Activated CD4-positive, alpha-beta T cell treated with anti-CD3 and anti-CD28 coated beads, Interleukin-2, Interleukin-6, amounts not matched to agents 100 ng/mL and 50 ng/mL, durations not matched to agents 16 hours and 8 hours (primary cell): ENCODE data around the gene CLCN5.
"Not testable (repeated sequence)": the region's sequence is repeated elsewhere in the genome, so short reads cannot be mapped to it uniquely, and the experiment has no call there.

Source experiments
- DNase-seq: peaks from one replicate; pipeline ENCODE4 v3.0.0-alpha.2; 2020

Gene CLCN5

DNA sequence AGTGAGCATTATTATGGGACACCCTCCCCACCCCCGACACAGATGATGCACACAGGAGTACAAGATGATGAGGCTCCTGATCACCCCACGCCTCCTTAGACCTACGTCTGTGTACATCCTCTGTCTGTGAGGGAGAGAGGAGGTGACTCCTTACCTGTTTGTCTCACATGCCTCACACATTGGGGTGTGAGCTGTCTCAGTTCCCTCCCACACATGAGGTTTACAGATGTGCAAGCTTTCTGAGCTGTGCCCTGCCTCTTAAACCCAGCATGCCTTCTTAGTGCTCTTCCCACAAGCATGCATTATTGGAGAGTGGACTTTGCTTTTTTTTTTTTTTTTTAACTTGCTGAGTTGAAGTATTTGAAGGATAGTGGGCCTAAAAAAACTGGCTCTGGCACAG, 76.7 kb downstream of the CLCN5 start:
- no peak for DNase-seq

DNA sequence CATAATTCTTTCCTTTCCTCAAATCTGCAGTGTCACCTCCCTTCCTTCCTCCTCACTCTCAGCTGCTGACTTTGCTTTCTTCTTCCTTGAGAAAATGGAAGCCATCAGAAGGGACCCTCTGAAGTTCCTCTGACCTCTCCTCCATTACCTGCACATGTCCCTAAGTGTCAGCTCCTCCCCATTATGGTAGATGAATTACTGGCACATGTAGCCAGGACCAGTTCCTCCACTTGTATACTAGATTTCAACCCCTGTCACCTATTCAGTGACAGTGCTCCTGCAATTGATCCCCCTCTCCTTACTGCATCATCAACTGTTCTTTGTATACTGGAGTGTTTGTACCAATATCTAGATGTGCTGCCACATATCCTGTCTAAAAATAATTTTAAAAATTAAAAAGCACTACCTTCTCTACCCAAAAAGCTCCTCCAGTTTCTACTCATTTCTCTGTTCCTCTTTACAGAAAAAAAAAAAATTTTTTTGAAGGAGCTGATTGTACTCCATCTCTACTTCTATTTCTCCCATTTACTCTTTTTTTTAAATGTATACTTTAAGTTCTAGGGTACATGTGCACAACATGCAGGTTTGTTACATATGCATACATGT, 78.6 kb downstream of the CLCN5 start:
- no peak for DNase-seq

DNA sequence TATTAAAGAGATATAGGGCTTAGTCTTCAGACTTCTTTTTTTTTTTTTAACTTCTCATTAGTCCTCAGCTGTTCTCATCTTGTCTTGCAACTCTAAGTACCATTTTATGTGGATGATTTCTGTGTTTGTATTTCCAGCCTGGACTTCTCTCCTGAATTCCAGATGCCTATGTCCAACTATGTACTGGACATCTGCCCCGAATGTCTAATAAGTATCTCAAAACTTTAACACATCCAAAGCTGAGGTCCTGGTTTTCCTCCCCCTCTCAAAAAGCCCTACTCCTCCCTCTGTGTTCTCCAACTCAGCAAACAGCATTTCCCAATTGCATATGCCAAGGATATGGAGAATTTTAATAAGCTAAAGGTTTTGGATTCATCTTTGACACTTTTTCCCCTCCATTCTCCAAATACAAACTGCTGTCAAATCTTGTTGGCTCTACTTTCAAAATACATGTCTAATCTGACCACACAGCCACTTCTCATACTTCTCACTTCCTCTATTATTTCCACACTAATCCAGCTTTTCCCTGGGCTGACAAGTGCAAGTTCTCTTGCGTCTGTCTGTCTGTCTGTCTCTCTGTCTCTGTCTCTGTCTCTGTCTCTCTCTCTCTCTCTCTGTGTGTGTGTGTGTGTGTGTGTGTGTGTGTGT, 79.8 kb downstream of the CLCN5 start:
- DNase-seq: no peak

DNA sequence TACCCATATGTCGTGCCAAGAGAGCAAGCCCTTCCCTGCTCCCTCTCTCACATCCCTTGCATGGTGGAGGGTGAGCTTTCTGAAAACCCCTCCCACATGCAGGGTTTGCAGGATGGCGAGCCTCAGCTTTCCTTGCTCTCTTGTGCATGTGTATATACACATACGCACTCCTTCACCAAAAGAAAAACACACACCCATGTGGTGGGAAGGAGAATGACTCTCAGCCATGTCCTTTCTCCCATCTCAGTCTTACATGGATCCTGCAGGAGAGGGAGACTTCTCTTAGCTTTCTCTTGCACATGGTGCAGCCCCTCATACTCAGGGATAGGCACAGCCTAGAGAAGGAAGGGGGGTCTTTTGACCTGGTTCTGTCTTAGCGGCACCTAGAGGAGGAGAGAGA, 81.1 kb downstream of the CLCN5 start:
- no peak for DNase-seq

DNA sequence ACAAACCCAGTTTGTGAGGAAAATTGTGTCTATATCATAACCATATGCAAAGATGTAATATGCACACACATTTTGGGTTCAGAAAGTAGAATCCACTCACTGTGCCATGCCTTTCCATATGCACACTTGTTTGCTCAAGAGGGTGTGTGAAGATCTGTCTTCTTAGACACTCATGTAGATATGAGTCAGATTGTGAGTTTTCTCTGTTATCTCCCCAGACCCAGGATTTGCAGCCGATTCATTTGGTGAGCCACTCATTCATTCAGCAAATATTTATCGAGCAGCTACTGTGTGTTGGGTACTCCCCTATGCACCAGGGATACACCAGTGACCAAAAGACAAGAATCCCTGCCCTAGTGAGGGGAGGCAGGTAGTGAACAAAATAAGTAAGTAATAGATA, 81.5 kb downstream of the CLCN5 start:
- no peak for DNase-seq

DNA sequence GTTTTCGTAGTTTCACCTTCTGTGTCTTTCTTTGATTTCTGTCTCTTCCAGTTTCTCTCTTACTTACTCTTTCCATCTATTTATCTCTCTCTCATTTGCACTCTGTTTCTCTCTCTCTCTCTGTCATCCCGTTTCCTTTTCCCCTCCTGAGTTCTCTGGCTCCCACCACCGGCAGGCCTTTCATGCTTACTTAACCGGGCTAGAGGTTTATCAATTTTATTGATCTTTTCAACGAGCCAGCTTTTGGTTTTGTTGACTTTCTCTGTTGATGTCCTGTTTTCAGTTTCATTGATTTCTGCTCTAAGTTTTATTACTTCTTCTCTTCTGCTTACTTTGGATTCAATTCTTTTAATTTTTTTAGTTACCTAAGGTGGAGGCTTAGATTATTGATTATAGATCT, 103.2 kb downstream of the CLCN5 start:
- not testable (repeated sequence) for DNase-seq

DNA sequence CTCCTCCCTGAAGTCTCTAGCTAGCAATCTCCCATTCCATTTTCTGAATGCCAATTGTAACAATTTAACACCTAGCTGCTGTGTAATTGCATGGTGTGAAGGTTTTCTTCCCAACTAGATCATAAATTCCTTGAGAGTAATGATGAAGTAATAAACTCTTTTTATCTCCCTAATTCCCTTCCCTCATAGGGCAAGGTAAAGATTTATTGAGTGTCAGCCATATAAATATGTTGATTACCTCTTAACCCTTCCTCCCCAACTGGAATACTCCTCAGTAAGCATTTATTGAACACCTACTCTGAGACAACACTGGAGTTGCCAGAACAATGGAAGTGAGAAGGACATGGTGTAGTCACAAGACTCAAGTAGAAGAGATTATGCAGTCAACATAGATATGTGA, 112.7 kb downstream of the CLCN5 start:
- no peak for DNase-seq

DNA sequence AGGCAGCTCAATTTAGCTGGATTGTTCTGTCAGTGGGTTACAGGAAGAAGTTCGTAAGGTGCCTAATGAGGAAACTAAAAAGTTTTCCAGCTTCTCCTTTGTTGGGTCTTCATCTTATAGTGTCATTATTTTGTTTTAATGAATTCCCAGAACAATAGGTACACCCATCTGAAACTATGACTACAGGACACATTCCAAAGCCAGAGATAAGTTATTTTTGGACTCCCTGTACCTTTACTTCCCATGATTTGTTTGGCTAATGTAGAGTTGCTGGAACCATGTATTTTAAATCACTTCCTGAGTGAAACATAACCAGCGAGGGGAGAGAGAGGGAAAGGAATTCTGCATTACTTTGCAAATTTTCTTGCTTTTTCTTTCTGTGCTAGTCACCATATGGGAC, 114.0 kb downstream of the CLCN5 start:
- DNase-seq: no peak

DNA sequence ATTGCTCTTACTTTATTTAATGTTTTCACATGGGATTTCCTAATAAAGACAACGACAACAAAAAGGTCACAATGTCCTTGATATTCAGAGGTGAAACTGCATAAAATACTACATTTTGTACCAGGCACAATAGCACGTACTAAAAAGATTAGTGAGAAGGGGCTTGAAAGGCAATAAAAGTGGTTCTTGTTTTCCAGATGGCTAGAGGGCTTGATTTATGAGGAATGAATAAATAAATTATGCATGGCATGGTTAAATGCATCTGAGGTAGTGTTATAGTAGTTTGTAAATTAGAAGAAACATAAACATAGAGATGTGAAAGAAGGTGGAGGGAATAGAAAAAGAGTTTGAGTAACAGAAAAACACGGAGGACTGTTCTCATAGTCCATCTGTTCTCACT, 123.4 kb downstream of the CLCN5 start:
- DNase-seq: no peak

DNA sequence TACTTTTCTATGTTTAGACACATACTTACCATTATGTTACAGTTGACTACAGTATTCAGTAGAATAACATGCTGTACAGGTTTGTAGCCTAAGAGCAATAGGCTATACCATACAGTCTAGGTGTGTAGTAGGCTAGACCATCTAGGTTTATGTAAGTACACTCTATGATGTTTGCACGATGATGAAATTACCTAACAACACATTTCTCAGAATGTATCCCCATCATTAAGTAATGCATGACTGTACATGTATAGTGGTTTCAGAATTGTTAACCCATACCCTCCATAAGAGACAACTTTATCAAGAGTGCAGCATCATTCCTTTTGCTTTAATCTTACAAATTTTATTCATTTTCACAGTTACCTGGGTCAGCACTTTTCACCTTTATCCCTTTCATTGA, 126.8 kb downstream of the CLCN5 start:
- DNase-seq: no peak

DNA sequence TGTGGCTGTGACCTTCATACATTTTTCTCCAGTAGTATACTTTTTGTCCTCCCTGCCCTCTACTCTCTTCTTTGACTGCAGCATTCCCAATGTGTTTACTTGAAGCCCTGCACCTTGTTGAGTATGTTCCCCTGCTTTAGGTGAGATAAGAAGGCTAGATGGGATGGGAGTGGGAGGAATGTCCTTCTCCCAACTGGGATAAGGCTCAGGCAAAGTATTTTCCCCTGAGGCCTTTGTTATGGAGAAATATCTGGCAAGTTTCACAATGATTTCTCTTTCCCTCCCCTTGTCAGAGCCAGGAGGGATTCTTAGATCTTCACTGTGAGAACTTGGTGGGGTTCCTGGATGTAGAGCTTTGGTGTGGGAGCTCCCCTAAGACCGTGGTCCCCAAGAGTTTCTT, 131.8 kb downstream of the CLCN5 start:
- no peak for DNase-seq

DNA sequence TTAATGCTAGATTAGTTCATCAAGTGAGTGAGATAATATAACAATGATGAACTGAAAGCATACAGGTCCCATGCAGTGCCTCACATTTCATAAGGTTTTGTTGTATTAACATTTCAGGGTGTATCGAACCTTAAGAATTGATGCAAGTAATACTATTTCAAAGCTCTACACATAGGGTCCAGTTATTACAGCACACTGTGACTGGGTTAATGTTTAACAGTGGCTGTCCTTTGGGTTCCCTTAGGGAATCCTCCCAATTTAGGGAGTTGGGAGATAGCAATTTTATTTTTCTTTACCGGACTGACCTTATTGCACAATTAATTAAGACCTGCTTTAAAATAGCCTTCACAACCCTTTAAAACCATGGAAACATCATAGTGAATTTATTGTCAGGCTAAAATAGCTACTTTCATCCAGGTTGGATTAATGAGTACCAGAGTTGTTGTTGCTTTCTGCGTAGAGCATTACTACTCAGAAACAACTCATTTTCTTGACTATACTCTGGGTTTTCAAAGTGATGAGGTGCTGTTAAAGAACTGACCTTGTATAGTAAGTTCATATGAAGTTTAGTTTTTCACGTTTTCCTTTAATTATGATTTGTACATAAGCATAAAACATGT, 144.0 kb downstream of the CLCN5 start:
- DNase-seq: no peak

DNA sequence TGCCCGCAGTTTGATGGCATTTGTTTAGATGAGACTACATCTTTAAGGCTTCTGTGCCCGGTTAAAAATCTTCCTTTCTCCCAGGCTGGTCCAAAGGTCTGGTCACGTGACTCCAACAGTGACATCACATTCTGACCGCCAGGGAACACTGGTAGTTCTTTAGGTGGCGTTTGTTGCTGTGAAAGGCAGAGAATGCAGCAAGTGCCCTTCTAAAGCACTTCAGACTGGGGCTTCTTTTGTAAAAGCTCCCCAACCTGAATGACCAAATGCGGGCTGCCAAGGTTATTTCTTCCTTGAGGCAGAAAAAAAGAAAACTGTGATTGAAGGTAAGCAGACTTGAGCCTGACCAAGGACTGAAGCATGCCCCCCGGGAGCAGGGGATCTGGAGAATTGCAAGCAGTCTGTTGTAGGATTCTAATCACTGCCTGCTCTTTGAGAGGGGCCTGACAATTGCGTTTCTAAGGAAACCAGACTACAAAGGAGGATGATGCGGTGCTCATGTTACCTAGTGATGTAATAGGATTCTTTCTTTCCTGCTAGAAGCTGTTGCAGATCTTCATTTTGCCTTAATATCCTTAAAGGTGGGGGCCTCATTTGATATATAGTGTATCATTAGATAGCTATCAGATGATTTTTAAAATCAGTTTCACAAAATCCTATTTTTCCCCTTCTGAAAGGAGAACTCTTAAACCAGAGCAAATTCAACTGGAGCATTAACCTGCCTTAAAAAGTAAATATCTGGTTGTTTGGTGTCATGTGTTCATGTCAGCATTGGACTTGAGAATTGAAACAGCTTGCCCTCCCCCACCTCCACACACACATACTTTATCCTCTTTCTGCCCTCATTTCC, 145.3 kb downstream of the CLCN5 start:
- no peak for DNase-seq

DNA sequence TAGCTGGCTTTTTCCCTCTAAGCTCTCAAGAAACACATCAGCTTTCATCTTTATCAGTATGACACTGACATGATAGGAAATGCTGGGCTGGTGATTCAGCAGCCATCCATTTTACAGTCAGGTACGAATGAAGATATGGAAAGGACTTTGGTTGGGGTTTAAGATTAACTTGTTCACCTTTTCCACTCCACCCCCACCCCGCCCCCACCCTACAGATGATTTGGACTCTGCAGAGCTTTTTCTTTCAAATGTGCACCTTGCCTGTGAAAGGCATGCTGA, 145.8 kb downstream of the CLCN5 start:
- no peak for DNase-seq

DNA sequence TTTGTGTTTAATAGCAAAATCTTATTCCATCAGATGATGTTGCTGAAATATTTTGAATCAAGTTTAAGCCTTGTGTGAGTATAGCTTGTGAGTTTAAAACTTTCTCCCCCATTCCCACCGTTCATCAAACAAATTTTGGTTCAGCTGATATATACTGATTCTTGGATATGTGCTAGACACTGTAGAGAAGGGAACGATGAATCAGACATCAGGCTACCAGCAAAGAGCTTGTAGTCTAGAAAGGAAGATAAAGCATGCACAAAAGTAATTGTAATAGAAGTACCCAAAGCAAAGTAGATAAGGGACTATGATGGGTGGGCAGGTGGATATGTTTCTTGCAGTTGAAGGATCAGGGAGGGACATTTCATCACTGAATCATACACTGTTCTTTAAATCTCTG, 146.5 kb downstream of the CLCN5 start:
- DNase-seq: no peak

DNA sequence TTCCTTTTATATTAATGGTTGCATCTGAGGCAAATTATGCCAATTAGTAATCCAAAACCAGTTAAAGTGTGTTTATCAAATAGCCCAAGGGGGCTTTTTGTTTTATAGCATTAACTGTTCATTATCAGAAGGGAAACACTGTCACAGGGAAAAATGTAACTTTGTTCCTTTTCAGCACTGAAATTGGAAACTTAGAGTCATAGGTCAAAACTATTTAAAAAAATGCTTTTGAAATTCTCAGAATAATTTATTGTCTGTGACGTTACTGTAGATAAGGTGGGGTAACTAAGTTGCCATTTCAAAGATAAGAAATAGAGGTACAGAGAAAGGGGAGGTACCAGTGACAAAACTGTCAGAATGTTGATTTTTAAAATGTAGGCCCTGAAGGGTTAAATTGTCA, 149.1 kb downstream of the CLCN5 start:
- DNase-seq: no peak

DNA sequence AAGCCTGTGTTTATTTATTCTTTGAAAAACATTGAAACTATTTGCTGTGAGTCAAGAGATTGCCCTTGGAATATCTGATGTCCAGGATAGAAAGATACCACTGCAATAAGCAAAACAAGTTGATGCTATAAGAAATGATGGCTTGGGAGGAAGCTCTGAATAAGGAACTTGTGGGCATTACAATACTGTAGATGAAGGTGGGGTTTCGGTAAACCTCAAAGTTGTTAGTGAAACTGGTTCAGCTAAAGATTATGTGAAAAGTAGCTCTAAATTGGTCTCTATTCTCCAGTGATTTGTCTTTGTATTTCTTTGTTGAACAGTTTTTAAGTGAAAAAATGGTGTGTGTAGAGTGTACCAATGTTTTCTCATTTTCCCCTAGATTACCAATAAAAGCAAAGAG, 149.7 kb downstream of the CLCN5 start:
- DNase-seq: no peak

DNA sequence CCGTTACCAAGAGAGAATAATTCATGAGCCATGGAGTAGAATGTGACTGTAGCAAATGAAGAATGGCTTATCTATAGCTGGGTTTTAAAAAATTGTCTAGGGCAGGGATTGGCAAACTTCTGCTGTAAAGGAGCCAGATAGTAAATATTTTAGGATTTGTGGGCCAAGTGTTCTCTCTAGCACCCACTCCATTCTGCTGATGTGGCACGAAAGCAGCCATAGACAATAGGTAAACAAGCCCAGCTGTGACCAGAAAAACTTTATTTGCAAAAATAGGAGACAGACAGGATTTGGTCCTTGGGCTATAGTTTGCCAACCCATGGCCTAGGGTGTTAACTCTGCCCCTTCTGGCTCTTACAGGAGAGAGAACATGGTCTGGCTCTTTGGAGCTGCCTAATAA, 151.2 kb downstream of the CLCN5 start:
- DNase-seq: no peak

DNA sequence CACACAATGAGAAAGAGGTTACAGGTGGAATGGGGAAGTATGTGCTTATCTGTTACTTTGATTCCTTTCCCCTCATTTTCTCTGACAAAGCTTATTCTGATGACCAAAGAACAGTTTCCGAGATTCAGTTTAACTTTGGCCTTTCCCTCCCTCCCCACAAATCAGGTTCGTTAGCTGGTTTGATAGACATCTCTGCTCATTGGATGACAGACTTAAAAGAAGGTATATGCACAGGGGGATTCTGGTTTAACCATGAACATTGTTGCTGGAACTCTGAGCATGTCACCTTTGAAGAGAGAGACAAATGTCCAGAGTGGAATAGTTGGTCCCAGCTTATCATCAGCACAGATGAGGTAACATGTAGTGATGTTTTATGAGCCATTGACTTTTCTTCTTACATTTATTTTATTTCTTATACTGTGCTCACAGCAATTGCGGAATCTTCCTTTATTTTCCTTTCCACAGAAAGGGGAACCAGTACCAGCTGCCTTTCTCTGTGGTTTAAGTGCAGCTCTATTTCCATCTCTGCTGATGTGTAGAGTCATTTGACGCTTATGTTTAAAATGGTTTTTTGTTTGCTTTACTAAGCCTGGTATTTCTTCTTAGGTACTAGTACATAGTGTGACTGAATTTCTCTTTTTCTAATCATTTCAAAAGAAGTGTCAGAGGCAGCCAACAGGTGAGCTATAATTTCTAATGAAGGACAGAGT, 153.4 kb downstream of the CLCN5 start:
- no peak for DNase-seq

DNA sequence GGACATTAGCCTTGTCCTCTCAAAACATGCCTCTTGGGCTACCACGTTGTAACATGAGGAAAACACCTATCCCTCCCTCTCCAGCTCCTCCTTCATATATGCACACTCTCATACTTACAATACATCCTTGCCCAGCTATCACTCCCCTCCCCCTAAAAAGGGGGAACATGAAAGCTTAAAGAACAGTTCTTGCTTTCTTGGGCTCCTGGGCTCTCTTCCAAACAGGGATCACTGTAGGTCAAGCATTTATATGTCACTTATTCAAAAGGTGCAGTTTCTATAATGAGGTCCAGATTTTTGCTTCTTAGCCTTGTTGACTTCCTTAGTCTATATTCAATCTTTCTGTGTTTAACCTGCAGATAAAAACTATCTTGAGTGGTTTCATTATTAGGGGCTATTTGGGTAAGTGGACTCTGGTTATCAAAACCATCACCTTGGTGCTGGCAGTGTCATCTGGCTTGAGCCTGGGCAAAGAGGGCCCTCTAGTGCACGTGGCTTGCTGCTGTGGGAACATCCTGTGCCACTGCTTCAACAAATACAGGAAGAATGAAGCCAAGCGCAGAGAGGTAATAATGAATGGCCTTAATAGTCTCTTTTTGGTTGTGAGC, 159.0 kb downstream of the CLCN5 start:
- DNase-seq: no peak

DNA sequence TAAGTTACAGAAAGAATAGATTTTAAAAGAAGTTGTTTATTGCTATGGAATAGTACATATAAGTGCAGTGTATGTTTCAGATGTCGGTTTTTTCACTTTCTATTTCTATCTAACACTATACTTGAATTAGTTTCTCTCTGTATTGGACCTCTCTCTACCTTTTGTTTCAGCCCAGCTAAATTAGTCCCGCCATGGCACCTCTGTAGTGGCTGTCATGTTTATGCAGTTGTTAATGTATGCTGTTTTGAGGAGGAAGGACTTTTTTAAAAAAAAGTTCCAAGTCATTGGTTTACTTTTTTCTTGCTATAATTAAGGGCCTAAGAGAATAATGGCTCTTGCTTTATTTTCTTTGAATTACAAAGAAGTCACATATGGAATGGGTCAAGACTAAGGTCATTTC, 160.3 kb downstream of the CLCN5 start:
- DNase-seq: no peak

DNA sequence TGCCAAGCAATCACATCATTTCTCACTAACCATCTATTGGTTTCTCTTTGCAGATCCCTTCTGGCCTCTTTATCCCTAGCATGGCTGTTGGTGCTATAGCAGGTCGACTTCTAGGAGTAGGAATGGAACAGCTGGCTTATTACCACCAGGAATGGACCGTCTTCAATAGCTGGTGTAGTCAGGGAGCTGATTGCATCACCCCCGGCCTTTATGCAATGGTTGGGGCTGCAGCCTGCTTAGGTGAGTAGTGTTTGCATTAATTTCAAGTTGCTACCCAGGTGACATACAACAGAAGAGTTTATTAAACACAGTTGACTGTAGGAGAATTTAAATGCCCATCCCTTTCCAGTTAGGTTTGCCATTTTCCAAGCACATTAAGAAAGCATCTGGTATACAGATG, 166.2 kb downstream of the CLCN5 start:
- no peak for DNase-seq

DNA sequence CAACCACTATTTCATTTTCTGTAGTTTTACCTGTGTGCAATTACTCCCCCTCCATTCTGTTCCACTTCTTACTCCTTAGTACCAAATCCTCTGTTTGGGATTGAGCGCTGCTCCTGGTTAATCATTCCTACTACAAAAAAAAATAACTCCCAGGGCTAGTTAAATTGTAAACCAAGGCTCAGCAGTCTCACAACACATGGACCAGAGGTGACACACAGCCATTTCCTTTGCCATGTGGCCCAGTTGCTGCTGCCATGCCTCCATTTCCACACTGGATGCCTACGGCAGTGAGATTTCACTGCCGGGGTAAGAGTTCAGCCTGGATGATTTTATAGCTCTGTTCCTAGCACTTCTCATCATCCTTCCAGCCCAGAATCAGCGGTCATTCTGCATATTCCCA, 171.2 kb downstream of the CLCN5 start:
- no peak for DNase-seq
